GM21528 (cell line): Measurements from ENCODE around the gene IPO13.

Experiments used
- ATAC-seq: cut with Tn5 transposase; IDR thresholded peaks from one replicate; pipeline ENCODE4 v1.9.1; 2021; ENCODE audit warnings: mild to moderate bottlenecking, moderate library complexity; ENCODE audit not compliant: unreplicated experiment, low FRiP score

Gene IPO13

DNA sequence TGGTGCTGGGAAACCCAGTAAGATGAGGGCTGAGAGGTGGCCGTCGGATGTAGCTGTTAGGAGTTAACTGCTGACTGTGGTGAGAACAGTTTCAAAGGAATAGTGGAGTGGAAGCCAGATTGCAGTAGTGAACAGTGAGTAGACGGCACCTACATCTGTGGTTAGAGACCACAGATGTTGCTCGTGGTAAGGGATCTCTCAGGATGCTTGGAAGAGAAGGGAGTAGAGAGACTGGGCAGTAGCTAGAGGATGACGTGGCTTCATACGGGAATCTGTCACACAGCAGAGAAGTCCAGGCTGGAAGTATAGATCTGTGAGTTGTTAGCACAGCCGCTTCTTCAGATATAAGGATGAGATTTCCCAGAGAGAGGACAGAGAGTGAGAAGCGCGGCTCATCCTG lies 20.9 kb upstream of the IPO13 start:
- no peak for ATAC-seq

DNA sequence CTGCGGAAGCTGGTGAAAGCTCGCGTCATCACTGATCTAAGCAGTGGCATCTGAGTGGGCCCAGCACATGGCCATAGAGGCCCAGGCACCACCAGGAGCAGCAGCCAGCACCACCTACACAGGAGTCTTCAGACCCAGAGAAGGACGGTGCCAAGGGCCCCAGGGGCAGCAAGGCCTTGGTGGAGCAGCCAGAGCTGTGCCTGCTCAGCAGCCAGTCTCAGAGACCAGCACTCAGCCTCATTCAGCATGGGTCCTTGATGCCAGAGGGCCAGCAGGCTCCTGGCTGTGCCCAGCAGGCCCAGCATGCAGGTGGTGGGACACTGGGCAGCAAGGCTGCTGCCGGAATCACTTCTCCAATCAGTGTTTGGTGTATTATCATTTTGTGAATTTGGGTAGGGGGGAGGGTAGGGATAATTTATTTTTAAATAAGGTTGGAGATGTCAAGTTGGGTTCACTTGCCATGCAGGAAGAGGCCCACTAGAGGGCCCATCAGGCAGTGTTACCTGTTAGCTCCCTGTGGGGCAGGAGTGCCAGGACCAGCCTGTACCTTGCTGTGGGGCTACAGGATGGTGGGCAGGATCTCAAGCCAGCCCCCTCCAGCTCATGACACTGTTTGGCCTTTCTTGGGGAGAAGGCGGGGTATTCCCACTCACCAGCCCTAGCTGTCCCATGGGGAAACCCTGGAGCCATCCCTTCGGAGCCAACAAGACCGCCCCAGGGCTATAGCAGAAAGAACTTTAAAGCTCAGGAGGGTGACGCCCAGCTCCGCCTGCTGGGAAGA lies 16.4 kb upstream of the IPO13 start:
- no peak for ATAC-seq

DNA sequence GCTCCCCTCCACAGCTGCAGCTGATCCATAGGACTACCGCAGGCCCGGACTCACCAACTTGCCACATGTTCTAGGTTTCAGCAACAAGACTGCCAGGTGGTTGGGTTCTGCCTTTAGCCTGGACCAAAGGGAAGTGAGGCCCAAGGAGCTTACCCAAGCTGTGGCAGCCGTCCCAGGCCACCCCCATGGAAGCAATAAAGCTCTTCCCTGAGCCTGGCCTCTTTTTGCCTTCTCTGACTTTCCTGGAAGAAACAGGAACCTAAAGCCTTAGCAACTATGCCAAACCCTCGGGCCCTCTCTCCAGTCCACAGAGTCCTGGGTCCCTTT lies 15.8 kb upstream of the IPO13 start:
- no peak for ATAC-seq

DNA sequence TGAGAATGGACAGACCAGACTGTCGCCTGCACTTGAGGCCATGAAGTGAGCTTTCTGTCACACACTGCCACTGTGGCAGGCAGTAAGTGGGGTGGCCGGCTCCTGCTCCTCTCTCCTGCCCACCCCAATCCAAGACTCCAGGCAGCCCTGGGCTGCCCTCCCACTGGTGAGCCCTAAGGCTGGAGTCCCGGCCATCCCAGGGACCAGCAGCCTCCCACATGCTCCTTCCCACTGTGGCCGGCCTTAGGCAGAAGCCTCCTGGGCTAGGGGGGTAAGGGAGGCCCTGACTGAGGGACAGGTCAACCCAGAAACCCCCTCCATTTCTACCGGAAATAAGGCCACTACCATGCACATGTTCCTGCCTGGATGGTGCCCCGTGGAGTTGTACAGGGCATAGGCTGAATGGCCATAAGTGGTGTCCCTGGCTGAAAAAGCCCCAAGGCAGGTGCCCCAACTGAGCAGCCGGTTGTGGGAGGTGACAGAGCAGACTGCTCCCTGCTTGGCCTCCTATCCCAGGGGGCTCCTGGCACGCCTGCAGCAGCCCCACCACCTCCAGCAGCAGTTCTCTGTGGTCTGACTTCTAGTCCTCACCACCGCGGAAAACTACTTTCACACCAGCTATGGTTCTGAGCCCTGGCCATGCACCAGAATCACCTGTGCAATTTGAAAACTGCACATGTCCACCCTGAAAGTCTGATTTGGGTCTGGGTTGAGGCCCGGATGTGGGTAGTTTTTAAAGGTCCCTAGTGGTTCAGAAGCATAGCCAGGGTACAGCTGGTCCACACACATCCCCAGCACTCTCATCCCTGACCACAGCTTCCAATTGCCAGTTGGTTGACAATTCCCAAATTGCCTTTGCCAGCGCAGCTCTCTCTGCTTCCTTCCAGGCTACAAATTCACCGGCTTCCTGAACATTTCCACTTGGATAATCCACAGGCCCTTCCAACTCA lies 14.8 kb upstream of the IPO13 start:
- no peak for ATAC-seq

DNA sequence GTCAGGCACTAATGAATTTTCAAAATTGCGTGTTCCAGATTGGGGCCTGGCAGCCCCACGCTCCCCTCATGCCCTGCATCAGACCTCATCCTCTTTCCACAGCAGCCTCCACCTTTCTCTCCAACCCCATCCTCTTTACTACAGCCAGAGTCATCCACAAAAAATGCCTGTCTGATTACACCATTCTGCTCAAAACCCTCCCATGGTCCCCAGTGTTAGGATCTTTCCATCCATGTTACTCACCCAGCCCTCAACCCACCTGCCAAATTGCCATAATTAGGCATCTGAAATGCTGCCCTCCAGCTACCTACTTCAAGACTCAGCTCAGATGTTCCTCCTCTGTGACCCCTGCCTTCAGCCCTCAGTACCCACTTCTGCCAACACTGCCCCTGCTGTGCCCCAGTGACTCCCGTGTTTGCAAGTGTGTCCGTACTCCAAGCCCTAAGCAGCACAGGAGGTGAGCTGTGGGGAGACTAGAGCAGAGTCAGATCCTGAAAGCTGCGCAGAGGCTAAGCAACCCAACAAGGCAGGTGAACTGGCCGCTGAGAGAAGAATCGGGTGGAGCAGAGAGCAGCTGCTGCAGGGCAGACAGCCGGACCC lies 13.9 kb upstream of the IPO13 start:
- no peak for ATAC-seq

DNA sequence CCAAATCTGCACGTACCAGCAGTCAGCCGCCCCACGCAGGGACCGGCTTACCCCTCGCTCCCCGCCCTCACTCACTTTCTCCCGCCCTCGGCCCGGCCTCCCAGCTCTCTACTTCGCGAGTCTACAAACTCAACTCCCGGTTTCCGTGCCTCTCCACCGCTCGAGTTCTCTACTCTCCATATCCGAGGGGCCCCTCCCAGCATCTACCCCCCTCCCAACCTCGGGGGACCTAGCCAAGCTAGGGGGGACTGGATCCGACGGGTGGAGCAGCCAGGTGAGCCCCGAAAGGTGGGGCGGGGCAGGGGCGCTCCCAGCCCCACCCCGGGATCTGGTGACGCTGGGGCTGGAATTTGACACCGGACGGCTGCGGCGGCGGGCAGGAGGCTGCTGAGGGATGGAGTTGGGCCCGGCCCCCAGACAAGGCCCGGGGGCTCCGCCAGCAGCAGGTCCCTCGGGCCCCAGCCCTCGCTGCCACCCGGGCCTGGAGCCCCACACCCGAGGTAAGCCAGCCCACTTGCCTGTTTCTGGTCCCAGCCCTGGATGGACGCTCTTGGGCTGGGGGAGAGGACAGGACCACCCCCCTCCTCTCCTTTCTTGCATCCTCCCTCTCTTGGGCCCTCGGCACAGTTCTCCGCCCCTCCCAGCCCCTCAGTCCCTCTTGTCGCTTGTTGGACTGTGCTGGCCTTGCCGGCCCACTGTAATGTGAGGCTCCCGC lies 13.2 kb upstream of the IPO13 start, which contains the start of gene ARTN:
ARTN (plus strand) TSS at position 416 of the 715 bp plus-strand sequence. CDS start 1,856 bp downstream, outside the sequence.
- no peak for ATAC-seq

DNA sequence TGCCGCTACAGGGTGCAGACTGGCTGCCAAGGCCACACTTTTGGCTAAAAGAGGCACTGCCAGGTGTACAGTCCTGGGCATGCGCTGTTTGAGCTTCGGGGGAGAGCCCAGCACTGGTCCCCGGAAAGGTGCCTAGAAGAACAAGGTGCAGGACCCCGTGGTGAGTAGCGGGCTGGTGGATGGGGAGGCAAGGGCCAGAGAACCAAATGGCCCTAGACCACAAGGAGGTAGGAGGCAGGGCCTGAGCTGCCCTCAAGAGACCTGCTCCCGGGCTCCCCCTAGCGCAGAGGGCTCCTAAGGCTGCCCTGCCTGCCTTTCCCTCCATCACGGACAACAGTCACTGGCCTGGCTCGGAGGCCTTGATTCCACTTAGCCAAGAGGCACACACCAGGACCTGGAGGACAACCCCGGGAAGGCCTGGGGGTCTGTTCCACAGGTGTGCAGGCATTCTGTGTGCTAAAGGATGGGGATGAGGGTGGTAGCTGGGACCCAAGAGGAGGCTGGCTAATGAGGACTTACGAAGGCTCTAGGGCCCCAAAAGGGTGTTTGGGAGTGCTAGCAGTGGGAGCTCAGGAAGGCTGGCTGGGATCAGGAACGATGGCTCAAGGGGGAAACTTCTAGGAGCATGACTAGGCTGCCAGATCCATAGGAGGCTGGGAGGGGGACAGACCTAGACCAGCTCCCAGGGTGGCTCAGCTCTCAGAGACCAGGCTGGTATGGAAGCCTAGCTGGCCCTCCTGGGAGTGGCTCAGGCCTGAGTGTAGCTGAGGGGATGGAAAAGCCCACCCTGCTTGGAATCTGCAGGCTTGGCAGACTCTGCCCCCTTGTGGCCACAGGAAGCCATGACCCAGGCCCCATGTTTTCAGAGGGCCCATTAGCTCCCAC lies 12.4 kb upstream of the IPO13 start:
- ATAC-seq = no peak

DNA sequence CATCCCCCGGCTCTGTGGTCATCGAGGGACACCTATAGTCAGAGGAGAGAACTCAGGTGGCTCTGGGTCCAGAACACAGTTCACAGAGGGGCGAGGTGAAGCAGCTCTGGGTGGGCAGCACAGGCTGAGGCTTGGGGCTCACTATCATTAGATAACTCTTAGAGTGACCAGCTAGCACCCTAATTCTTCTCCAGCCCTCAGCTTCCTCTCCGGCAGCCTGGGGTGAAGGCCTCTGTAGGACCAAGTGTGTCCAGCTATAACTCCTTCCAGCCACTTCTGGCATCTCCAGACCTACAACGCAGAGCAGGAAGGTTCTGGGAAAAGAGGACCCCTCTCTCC lies 11.8 kb upstream of the IPO13 start:
- ATAC-seq = no peak

DNA sequence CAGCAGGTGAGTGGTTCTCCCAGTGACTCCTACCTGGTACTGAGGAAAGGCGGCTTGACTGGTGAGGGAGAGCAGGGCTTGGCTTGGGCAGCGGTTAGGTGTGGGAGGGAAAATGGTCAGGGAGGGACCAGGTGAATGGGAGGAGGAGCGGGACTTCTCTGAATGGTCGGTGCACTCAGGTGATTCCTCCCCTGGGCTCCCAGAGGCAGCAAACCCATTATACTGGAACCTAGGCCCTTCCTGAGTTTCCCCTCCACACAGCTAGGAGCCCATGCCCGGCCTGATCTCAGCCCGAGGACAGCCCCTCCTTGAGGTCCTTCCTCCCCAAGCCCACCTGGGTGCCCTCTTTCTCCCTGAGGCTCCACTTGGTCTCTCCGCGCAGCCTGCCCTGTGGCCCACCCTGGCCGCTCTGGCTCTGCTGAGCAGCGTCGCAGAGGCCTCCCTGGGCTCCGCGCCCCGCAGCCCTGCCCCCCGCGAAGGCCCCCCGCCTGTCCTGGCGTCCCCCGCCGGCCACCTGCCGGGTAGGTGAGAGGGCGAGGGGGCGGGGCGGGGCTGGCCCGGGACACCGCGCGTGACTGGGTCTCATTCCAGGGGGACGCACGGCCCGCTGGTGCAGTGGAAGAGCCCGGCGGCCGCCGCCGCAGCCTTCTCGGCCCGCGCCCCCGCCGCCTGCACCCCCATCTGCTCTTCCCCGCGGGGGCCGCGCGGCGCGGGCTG lies 10.9 kb upstream of the IPO13 start:
- no peak for ATAC-seq

DNA sequence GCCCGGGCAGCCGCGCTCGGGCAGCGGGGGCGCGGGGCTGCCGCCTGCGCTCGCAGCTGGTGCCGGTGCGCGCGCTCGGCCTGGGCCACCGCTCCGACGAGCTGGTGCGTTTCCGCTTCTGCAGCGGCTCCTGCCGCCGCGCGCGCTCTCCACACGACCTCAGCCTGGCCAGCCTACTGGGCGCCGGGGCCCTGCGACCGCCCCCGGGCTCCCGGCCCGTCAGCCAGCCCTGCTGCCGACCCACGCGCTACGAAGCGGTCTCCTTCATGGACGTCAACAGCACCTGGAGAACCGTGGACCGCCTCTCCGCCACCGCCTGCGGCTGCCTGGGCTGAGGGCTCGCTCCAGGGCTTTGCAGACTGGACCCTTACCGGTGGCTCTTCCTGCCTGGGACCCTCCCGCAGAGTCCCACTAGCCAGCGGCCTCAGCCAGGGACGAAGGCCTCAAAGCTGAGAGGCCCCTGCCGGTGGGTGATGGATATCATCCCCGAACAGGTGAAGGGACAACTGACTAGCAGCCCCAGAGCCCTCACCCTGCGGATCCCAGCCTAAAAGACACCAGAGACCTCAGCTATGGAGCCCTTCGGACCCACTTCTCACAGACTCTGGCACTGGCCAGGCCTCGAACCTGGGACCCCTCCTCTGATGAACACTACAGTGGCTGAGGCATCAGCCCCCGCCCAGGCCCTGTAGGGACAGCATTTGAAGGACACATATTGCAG lies 10.2 kb upstream of the IPO13 start:
- no peak for ATAC-seq

DNA sequence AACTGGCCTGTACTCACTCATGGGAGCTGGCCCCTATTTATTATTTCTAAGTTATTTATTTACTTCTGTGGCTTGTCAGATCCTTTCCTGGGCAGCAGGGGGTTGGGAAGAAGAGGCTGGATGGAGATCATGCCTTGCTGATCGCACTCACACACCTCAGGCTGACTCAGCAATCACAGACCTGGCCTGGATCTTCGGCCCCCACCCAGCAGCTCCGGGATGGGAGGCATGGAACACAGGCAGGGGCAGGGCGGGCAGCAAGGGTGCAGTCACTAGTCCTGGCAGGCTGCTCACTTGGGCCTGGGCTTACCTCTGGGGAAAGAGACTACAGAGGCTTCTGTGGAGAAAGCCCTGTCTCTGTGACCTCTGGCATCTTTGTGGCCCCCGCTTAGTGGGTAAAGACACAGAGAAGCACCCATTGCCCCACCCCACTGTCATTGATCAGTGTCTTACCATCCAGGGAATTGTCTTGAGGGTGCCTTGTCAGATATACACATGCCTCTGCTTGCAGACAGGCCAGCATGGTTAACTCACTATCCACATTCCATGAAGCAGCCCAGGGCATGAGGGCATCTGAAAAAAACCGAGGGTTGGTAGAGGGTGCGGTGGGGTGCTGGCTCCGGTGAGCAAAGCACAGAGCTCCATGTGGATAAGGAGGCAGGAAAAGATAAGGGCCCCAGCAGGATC lies 9.4 kb upstream of the IPO13 start:
- ATAC-seq = no peak

DNA sequence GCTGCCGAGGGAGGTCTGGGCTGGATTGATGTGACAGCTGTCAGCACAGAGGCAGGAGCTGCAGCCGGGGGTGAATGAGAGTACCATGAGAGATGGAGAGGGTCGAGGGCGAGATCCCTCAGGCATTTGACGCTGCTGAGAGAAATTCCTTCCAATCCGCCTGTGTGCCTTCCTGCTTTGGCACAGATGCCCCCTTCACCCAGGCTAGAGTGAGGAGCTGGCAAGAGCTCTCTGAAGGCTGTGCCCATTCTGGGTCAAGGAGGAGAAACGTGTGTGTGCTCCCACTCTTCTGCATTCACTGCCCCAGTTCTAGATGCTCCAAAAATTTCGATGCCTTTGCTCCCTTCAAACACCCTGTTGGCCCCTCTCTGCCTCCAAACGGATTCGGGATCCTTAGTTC lies 8.4 kb upstream of the IPO13 start:
- no peak for ATAC-seq

DNA sequence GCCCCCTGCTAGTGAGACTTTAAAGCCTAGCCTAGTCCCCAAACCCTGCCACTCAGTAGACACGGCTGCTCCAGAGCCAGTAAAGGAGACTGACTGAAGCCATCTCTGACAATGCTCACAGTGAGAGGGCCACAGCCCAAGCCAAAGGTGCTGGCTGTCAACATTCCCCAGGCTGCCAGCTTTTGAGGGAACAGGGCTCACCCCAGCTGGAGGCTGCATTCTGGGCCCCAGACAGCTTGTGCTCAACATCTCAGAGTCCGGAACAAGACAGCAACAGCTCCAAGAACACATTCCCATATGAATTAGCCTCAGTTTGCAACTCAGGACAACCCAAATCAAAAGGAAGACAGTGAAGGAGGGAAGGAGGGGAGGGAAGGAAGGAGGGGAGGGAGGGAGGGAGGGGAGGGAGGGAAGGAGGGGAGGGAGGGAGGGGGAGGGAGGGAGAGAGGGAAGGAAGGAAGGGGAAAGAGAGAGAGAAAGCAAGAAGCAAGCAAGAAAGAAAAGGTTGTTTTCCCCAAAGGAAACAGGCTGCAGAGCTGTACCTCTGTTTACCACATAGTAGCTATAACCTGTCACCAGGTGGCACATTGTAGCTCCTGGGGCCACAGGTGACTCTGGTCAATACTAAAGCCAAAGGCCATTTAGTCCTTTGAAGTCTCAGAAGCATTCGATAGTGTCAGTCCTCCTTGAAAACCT lies 7.7 kb upstream of the IPO13 start:
- ATAC-seq = no peak

DNA sequence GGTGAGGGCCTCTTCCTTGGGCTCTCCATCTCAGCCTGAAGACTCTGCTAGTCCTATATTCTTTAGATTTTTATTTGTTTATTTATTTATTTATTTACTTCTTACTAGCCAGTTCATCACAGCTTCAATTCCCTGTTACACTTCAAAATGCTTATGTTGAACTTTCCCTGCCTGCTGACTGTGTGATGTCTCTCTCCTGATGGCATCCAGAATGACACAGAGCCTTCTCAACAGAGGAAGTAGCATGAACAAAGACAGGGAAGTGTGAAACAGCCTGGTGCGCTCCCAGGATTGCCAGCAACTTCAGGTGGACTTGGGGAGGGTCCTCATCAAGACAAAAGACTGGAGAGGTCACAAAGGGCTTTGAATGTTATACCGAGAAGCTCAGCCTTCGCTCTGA lies 4.3 kb upstream of the IPO13 start:
- ATAC-seq = no peak

DNA sequence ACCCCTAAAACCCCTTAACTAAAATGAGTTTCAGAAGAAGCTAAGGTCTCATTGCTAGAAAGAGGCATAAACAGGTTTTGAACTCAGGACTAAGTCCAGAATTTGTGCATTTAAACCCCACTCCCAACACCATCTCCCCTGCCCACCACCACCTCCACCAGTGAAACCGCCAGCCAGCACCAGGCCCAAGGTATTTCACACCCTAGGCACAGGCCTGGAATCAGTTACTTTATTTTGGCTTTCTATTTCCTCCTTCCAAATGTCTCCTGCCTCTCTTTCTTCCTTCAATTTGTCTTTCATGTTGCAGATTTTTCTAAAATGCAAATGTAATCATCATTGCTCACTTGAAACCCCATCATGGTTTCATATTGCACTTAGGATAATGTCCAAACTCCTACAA lies 1.9 kb upstream of the IPO13 start:
- no peak for ATAC-seq

DNA sequence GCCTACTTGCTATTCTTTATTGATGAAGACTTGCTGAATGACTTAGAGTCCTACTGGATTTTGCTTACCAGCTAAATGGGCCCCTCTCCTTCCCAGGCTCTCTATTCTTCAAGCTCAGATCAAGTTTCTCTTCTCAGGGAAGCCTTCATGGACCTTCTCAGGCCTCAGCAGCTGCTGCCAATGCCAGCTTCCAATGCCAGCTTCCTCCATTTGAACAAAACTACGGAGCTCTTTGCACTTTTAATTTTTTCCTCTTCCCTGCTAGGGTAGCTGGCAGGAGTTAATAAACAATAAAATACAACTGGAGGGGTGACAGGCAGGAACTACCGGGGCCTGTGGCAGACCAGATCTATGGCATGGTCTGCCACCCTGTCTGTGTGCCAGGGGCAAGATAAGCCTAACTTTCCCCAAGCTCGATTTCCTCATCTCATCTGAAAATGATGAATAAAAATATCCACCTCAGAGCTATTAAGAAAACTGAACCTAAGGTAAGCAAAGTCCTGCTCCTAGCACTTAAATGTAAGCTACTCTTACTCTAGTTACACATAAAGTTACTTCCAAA lies 995 bp upstream of the IPO13 start:
- no peak for ATAC-seq
